Smooth muscle cell (in vitro differentiated cells): ENCODE data around the gene CACNA2D3. TPM values are rescaled to one million over a fixed set of nuclear protein-coding genes. Genes with fewer than 3 reads are reported as not detected.

Experiments
- DNase-seq: peaks from one replicate; lab custom pipeline; 2025; ENCODE audit not compliant: unreplicated experiment; lab: John Stamatoyannopoulos, UW
- H2AFZ ChIP-seq: fragments of 200-600 bp; sonication (generic); 2 replicates; pipeline ENCODE4 v1.6.0; 2016; ENCODE audit warnings: antibody characterized with exemption, low read depth, mild to moderate bottlenecking
- H3F3A ChIP-seq: fragments of 200-600 bp; sonication (generic); 2 replicates; pipeline ENCODE4 v1.6.0; 2017; ENCODE audit warnings: antibody characterized with exemption, low read depth
- H3K27ac ChIP-seq: fragments of 200-600 bp; sonication (generic); 2 replicates; pipeline ENCODE4 v1.5.1; 2016; ENCODE audit warnings: low read depth, mild to moderate bottlenecking
- H3K27me3 ChIP-seq: fragments of 200-600 bp; sonication (generic); 2 replicates; pipeline ENCODE4 v1.6.1; 2016; ENCODE audit warnings: low read depth, mild to moderate bottlenecking
- H3K36me3 ChIP-seq: fragments of 200-600 bp; sonication (generic); 2 replicates; pipeline ENCODE4 v1.5.1; 2016; ENCODE audit warnings: low read depth
- H3K4me1 ChIP-seq: fragments of 200-600 bp; sonication (generic); 2 replicates; pipeline ENCODE4 v1.5.1; 2016; ENCODE audit warnings: low read depth
- H3K4me2 ChIP-seq: fragments of 200-600 bp; sonication (generic); 2 replicates; pipeline ENCODE4 v1.6.0; 2016; ENCODE audit warnings: mild to moderate bottlenecking
- H3K4me3 ChIP-seq: fragments of 200-600 bp; sonication (generic); 2 replicates; pipeline ENCODE4 v1.5.1; 2016; ENCODE audit warnings: mild to moderate bottlenecking
- H3K79me2 ChIP-seq: fragments of 200-600 bp; sonication (generic); 2 replicates; pipeline ENCODE4 v1.6.0; 2016; ENCODE audit warnings: low read depth, mild to moderate bottlenecking
- H3K9ac ChIP-seq: fragments of 200-600 bp; sonication (generic); 2 replicates; pipeline ENCODE4 v1.6.0; 2016; ENCODE audit warnings: low read depth
- H3K9me3 ChIP-seq: fragments of 200-600 bp; sonication (generic); replicated peaks from 2 replicates; pipeline ENCODE4 v1.5.1; 2016; ENCODE audit warnings: low read depth
- H4K20me1 ChIP-seq: fragments of 200-600 bp; sonication (generic); 2 replicates; pipeline ENCODE4 v1.6.0; 2016; ENCODE audit warnings: low read depth
- WGBS: methylation state at CpG from one replicate; pipeline ENCODE4 v1.1.7; 2016; ENCODE audit warnings: low lambda C conversion rate; 5-methylcytosine and 5-hydroxymethylcytosine counted together
- polyA plus RNA-seq: library from polyadenylated mRNA; unstranded; fragments of >200 nt; fragmentation: Nextera tagmentation; extraction: Ambion mirVana; gene quantifications from 2 replicates; pipeline ENCODE4 v1.2.1, GENCODE V29; 2016
- total RNA-seq: library from RNA; depleted of rRNA; stranded (reverse); fragments of >200 nt; gene quantifications from 2 replicates; pipeline ENCODE4 v1.2.3, GENCODE V29; 2014
- TF ChIP-seq, protein P1 (sequence below): fragments of 200-600 bp; sonication (generic); IDR thresholded peaks from 2 replicates; pipeline ENCODE4 v1.5.1; 2017; ENCODE audit warnings: borderline replicate concordance, mild to moderate bottlenecking, antibody characterized with exemption; ENCODE audit not compliant: insufficient read depth, poor library complexity, severe bottlenecking

The CACNA2D3 gene
- total and polyA plus RNA-seq, 2 experiments from 2014 or later, result 0.15 to 0.90 TPM

DNA sequence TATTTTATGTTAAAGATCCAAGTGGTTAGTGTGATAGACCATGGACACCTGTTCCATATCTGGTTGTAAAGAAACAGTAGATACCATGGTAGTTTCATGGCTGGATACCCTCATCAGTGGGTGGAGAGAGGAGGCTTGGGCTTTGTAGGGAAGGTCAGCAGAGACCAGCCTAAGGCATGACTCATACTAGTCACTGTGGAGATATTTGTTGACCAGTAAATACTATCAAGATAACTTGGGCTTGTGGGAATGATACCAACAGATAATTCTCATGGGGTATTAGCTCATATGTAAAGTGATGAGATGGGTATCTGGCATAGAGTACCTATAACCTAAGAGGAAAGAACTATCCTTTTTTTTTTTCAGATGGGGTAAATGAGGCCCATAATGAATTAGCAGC lies 354.5 kb downstream of the CACNA2D3 start:
- H3K27me3 ChIP-seq, result no peaks in the 10 kb centered on the region
- H3K9ac ChIP-seq, result no peak overlapping the region
- no peaks in the 10 kb centered on the region for H3K9me3 ChIP-seq
- H3K4me3 ChIP-seq, result no peak overlapping the region
- H3K79me2 ChIP-seq, result no peaks in the 10 kb centered on the region
- TF ChIP-seq, protein P1, sequence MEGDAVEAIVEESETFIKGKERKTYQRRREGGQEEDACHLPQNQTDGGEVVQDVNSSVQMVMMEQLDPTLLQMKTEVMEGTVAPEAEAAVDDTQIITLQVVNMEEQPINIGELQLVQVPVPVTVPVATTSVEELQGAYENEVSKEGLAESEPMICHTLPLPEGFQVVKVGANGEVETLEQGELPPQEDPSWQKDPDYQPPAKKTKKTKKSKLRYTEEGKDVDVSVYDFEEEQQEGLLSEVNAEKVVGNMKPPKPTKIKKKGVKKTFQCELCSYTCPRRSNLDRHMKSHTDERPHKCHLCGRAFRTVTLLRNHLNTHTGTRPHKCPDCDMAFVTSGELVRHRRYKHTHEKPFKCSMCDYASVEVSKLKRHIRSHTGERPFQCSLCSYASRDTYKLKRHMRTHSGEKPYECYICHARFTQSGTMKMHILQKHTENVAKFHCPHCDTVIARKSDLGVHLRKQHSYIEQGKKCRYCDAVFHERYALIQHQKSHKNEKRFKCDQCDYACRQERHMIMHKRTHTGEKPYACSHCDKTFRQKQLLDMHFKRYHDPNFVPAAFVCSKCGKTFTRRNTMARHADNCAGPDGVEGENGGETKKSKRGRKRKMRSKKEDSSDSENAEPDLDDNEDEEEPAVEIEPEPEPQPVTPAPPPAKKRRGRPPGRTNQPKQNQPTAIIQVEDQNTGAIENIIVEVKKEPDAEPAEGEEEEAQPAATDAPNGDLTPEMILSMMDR, result no peak
- no peak overlapping the region for H3K27ac ChIP-seq
- no peak overlapping the region for H3K4me2 ChIP-seq
- no peak for DNase-seq
- H3K4me1 ChIP-seq, result no peaks in the 10 kb centered on the region
- H4K20me1 ChIP-seq, result no peaks in the 10 kb centered on the region
- no peaks in the 10 kb centered on the region for H3F3A ChIP-seq
- no peak overlapping the region for H2AFZ ChIP-seq
- H3K36me3 ChIP-seq, result no peaks in the 10 kb centered on the region

DNA sequence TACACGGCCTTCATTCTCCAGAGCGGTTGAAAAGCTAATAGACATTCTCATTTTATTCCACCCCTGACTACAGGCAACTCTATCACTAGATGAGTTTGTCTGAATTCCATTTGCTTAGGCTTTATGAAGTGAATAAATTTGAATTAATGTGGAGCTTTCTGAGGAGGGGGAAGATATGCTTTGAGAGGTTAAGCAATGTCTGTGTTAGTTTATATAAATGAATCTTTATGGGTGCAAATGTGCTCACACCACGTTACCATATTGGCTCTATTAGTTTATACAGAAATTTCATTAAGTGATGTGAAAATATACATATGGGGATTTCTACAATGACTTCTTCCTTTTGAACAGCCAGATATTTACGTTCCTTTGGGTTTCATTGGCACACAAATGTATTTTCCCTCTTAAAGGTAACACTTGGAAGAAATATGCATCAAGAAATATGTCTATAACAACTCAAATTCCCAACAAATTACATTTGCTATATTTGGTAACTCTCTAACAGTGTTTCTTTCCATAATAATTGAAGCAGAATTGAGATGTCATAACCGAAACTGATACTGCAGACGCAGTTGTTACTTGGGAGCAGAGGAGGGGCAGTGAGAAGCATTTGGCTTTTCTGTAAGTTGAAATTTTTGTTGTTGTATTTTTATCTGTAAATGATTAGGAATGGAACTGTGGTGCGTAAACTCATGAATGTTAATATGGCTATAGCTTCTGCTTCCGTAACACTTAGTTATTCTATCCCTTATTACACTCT lies 359.4 kb downstream of the CACNA2D3 start:
- H3K27ac ChIP-seq, result no peak overlapping the region
- TF ChIP-seq, protein P1, result no peak
- no peaks in the 10 kb centered on the region for H3K79me2 ChIP-seq
- DNase-seq, result no peak
- H3K9me3 ChIP-seq, result no peaks in the 10 kb centered on the region
- H3F3A ChIP-seq, result no peaks in the 10 kb centered on the region
- no peak overlapping the region for H2AFZ ChIP-seq
- H3K4me3 ChIP-seq, result no peak overlapping the region
- H4K20me1 ChIP-seq, result no peaks in the 10 kb centered on the region
- WGBS, result 80% methylated on average over 8 of the region's 8 CpGs
- no peaks in the 10 kb centered on the region for H3K4me1 ChIP-seq
- no peaks in the 10 kb centered on the region for H3K27me3 ChIP-seq
- no peak overlapping the region for H3K4me2 ChIP-seq
- H3K36me3 ChIP-seq, result no peaks in the 10 kb centered on the region
- H3K9ac ChIP-seq, result no peak overlapping the region

DNA sequence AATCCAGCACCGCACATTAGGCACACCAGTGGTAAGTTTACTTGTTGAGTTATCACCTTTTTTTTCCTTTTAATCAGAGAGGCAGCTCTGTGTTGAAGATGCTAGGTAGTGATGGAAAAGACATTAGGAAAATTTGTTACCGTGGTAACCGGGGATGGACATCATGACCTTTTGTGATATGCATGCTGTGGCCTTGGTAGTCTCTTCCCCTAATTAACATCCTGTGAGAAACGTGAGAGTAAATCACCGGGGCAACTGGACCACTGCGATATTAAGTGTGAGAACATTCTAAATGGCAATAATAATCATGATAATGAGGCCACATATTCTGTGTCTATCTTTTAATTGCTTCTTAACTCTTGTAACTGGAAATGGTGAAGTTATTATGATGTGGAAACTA lies 362.0 kb downstream of the CACNA2D3 start:
- no peak overlapping the region for H2AFZ ChIP-seq
- no peak overlapping the region for H3K4me2 ChIP-seq
- DNase-seq, result no peak
- H3K27ac ChIP-seq, result no peak overlapping the region
- H3K27me3 ChIP-seq, result no peaks in the 10 kb centered on the region
- H3K9me3 ChIP-seq, result no peaks in the 10 kb centered on the region
- H3K79me2 ChIP-seq, result no peaks in the 10 kb centered on the region
- no peaks in the 10 kb centered on the region for H3K36me3 ChIP-seq
- H3K4me1 ChIP-seq, result no peaks in the 10 kb centered on the region
- H3K9ac ChIP-seq, result no peak overlapping the region
- WGBS, result 94% methylated on average over 6 of the region's 6 CpGs
- no peaks in the 10 kb centered on the region for H4K20me1 ChIP-seq
- H3F3A ChIP-seq, result no peaks in the 10 kb centered on the region
- TF ChIP-seq, protein P1, result no peak
- H3K4me3 ChIP-seq, result no peak overlapping the region

DNA sequence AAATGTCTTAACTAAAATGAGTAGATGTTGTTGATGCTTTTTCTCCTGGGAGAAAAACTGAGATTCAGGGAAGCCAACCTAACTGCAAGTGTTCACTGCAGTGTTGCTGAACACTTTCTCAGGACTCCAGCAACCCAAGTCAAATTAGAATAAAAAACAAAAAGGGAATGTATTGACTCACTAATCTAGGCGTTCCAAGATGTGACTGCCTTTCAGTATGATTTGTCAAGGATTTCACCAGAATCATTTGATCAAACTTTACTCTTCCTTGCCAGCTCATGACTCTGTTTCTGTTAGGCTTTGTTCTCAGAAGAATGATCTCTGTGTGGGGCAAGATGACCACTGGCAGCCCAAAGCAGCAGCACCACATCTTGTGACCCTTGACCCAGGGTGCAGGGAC lies 364.0 kb downstream of the CACNA2D3 start:
- no peaks in the 10 kb centered on the region for H3K4me1 ChIP-seq
- no peak overlapping the region for H2AFZ ChIP-seq
- no peaks in the 10 kb centered on the region for H3F3A ChIP-seq
- TF ChIP-seq, protein P1, result no peak
- H3K4me3 ChIP-seq, result no peak overlapping the region
- H3K27me3 ChIP-seq, result no peaks in the 10 kb centered on the region
- DNase-seq, result no peak
- no peaks in the 10 kb centered on the region for H4K20me1 ChIP-seq
- WGBS, result 88% methylated on average over 1 of the region's 1 CpG
- no peaks in the 10 kb centered on the region for H3K9me3 ChIP-seq
- H3K27ac ChIP-seq, result no peak overlapping the region
- H3K9ac ChIP-seq, result no peak overlapping the region
- H3K36me3 ChIP-seq, result no peaks in the 10 kb centered on the region
- no peak overlapping the region for H3K4me2 ChIP-seq
- H3K79me2 ChIP-seq, result no peaks in the 10 kb centered on the region
